HG02870 (cell line): ENCODE data around the gene ZMYM4.
"Not testable (repeated sequence)": the region's sequence is repeated elsewhere in the genome, so short reads cannot be mapped to it uniquely, and the experiment has no call there.

Experiments
- ATAC-seq: cut with Tn5 transposase; IDR thresholded peaks from one replicate; pipeline ENCODE4 v1.9.1; 2021; ENCODE audit warnings: mild to moderate bottlenecking, moderate library complexity; ENCODE audit not compliant: unreplicated experiment

The ZMYM4 gene

GRCh38 chr1:35268282-35269200 lies at the start of gene ZMYM4:
Gene ZMYM4, plus strand, starts transcription at chr1:35268709. Its CDS starts 338 bp downstream, at chr1:35269047.
- ATAC-seq: peak; percentile 78

GRCh38 chr1:35220976-35221375 lies 47.5 kb upstream of the ZMYM4 start:
- no peak for ATAC-seq

- ATAC-seq: no peak
These were observed 46.0 kb upstream of the ZMYM4 start for GRCh38 chr1:35222322-35223083.

- ATAC-seq: no peak
These were observed 45.4 kb upstream of the ZMYM4 start for GRCh38 chr1:35223084-35223630.

GRCh38 chr1:35226546-35226945 lies 42.0 kb upstream of the ZMYM4 start:
- ATAC-seq: no peak

- ATAC-seq: no peak
These were observed 38.7 kb upstream of the ZMYM4 start for GRCh38 chr1:35229587-35230360.

GRCh38 chr1:35231287-35231686 lies 37.2 kb upstream of the ZMYM4 start:
- ATAC-seq: no peak

GRCh38 chr1:35236772-35237171 lies 31.7 kb upstream of the ZMYM4 start:
- ATAC-seq: not testable (repeated sequence)

GRCh38 chr1:35243691-35244090 lies 24.8 kb upstream of the ZMYM4 start:
- no peak for ATAC-seq

- ATAC-seq: no peak
These were observed 21.3 kb upstream of the ZMYM4 start for GRCh38 chr1:35247256-35247655.

- no peak for ATAC-seq
These were observed 14.6 kb upstream of the ZMYM4 start for GRCh38 chr1:35253941-35254340.

- no peak for ATAC-seq
These were observed 13.2 kb upstream of the ZMYM4 start for GRCh38 chr1:35255276-35255675.

- ATAC-seq: no peak
These were observed 8.9 kb upstream of the ZMYM4 start for GRCh38 chr1:35259561-35259960.

GRCh38 chr1:35261412-35262120 lies 6.9 kb upstream of the ZMYM4 start:
- no peak for ATAC-seq

- ATAC-seq: no peak
These were observed 4.5 kb upstream of the ZMYM4 start for GRCh38 chr1:35264035-35264434.

- no peak for ATAC-seq
These were observed 3.6 kb upstream of the ZMYM4 start for GRCh38 chr1:35264871-35265270.

GRCh38 chr1:35266306-35266705 lies 2.2 kb upstream of the ZMYM4 start:
- no peak for ATAC-seq

- no peak for ATAC-seq
These were observed 886 bp downstream of the ZMYM4 start for GRCh38 chr1:35269201-35269988.

GRCh38 chr1:35269989-35270289 lies 1.4 kb downstream of the ZMYM4 start:
- no peak for ATAC-seq

- ATAC-seq: no peak
These were observed 2.3 kb downstream of the ZMYM4 start for GRCh38 chr1:35270836-35271235.
